Prostate gland (tissue), 2 donors: ENCODE measurements around the gene MYBBP1A.

ENCODE experiments used
- POLR2A ChIP-seq: fragments of 450-650 bp; IDR thresholded peaks from one replicate; pipeline ENCODE4 v1.6.1; 2016; ENCODE audit warnings: antibody characterized with exemption, mild to moderate bottlenecking
- POLR2AphosphoS5 ChIP-seq: sonication (generic); formaldehyde crosslinking; IDR thresholded peaks from one replicate; pipeline ENCODE4 v1.6.1; 2017; ENCODE audit warnings: antibody characterized with exemption
- TF ChIP-seq, protein P1 (sequence below), 4 experiments: fragments of 200-600 bp in 2 of 4; fragments of 450-650 bp in 2 of 4; sonication (generic) in 2 of 4; IDR thresholded peaks; 1 replicate in 3 of 4; 2 replicates in 1 of 4; pipeline ENCODE4 v1.5.1; 2016 to 2019; ENCODE audit warnings: antibody characterized with exemption in 4 of 4, mild to moderate bottlenecking in 2 of 4, moderate library complexity in 2 of 4

GRCh38 chr17:4543557-4544026 lies 11.6 kb downstream of the MYBBP1A start:
- TF ChIP-seq, protein P1, sequence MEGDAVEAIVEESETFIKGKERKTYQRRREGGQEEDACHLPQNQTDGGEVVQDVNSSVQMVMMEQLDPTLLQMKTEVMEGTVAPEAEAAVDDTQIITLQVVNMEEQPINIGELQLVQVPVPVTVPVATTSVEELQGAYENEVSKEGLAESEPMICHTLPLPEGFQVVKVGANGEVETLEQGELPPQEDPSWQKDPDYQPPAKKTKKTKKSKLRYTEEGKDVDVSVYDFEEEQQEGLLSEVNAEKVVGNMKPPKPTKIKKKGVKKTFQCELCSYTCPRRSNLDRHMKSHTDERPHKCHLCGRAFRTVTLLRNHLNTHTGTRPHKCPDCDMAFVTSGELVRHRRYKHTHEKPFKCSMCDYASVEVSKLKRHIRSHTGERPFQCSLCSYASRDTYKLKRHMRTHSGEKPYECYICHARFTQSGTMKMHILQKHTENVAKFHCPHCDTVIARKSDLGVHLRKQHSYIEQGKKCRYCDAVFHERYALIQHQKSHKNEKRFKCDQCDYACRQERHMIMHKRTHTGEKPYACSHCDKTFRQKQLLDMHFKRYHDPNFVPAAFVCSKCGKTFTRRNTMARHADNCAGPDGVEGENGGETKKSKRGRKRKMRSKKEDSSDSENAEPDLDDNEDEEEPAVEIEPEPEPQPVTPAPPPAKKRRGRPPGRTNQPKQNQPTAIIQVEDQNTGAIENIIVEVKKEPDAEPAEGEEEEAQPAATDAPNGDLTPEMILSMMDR (IDR thresholded peaks at IDR 0.05): no peak
- TF ChIP-seq POLR2AphosphoS5 (no peak), POLR2A (no peak)
